Activated CD4-positive, CD25-positive, alpha-beta regulatory T cell treated with anti-CD3 and anti-CD28 coated beads, Interleukin-2, amount 50 U/mL, for 16 hours (primary cell): ENCODE measurements around the gene CCSAP.
A peak's percentile ranks its signal among the peaks of the same experiment; 100 is the strongest.
"Not testable (repeated sequence)": the region's sequence is repeated elsewhere in the genome, so short reads cannot be mapped to it uniquely, and the experiment has no call there.

ENCODE experiments used
- DNase-seq: peaks from one replicate; pipeline ENCODE4 v3.0.0-alpha.2; 2020; ENCODE audit warnings: low read depth, low spot score

Gene CCSAP

GRCh38 chr1:229364207-229365065 lies 21.6 kb upstream of the CCSAP start:
- DNase-seq: no peak

- DNase-seq: no peak
Observed at GRCh38 chr1:229363723-229364122, 20.9 kb upstream of the CCSAP start.

GRCh38 chr1:229360420-229360819 lies 17.6 kb upstream of the CCSAP start:
- no peak for DNase-seq

GRCh38 chr1:229355661-229356060 lies 12.8 kb upstream of the CCSAP start:
- DNase-seq: no peak

- no peak for DNase-seq
Observed at GRCh38 chr1:229354226-229354625, 11.4 kb upstream of the CCSAP start.

GRCh38 chr1:229352975-229353374 lies 10.1 kb upstream of the CCSAP start:
- DNase-seq: no peak

GRCh38 chr1:229349463-229350385 lies 6.9 kb upstream of the CCSAP start:
- no peak for DNase-seq

GRCh38 chr1:229347528-229347927 lies 4.7 kb upstream of the CCSAP start:
- no peak for DNase-seq

- DNase-seq: no peak
Observed at GRCh38 chr1:229344937-229345684, 2.3 kb upstream of the CCSAP start.

GRCh38 chr1:229344139-229344538 lies 1.3 kb upstream of the CCSAP start:
- no peak for DNase-seq

GRCh38 chr1:229341774-229342655 lies 832 bp downstream of the CCSAP start:
- DNase-seq: peak; percentile 66

GRCh38 chr1:229340496-229340895 lies 2.4 kb downstream of the CCSAP start:
- DNase-seq: no peak

GRCh38 chr1:229339520-229339919 lies 3.3 kb downstream of the CCSAP start:
- DNase-seq: no peak

- no peak for DNase-seq
Observed at GRCh38 chr1:229339086-229339485, 3.8 kb downstream of the CCSAP start.

GRCh38 chr1:229336345-229336744 lies 6.5 kb downstream of the CCSAP start:
- no peak for DNase-seq

- no peak for DNase-seq
Observed at GRCh38 chr1:229334716-229335115, 8.1 kb downstream of the CCSAP start.

GRCh38 chr1:229334269-229334668 lies 8.6 kb downstream of the CCSAP start:
- no peak for DNase-seq

- no peak for DNase-seq
Observed at GRCh38 chr1:229328598-229329362, 14.1 kb downstream of the CCSAP start.

GRCh38 chr1:229327765-229328164 lies 15.1 kb downstream of the CCSAP start:
- DNase-seq: not testable (repeated sequence)

GRCh38 chr1:229326601-229327000 lies 16.2 kb downstream of the CCSAP start:
- DNase-seq: no peak
